ENCODE measurements around the gene ABCC1. TPM values are rescaled to one million over a fixed set of nuclear protein-coding genes. Genes with fewer than 3 reads are reported as not detected.

The ABCC1 gene
- total RNA-seq, 1 experiment from 2014 or later, result 56.4 TPM

GRCh38 chr16:16166085-16166484 is 216.7 kb downstream of the ABCC1 start:
- H2AFZ ChIP-seq (ENCODE audit: low read length), result no peak overlapping the region

More at GRCh38 chr16:16166085-16166484, 216.7 kb downstream of the ABCC1 start:
- no peak overlapping the region for H3K23ac ChIP-seq (ENCODE audit: insufficient read length, low read depth, low read length)
- H3K27me3 ChIP-seq (ENCODE audit: insufficient read depth, low read length), result no peaks in the 10 kb centered on the region
- no peak overlapping the region for H3K9ac ChIP-seq (ENCODE audit: extremely low read depth, insufficient read length, low read length)
- no peaks in the 10 kb centered on the region for H4K20me1 ChIP-seq (ENCODE audit: control insufficient read depth, insufficient read depth, insufficient read length)
- H3K23me2 ChIP-seq (ENCODE audit: insufficient read length, low read depth, low read length, poor library complexity, severe bottlenecking), result no peaks in the 10 kb centered on the region
- no peak overlapping the region for H3K27ac ChIP-seq (ENCODE audit: insufficient read length, low read depth, low read length)
- no peak overlapping the region for H3K56ac ChIP-seq (ENCODE audit: insufficient read length, low read depth, low read length)
- no peak overlapping the region for H2BK5ac ChIP-seq (ENCODE audit: insufficient read length, low read length)
- peaks cover under 1 to 3% of the 10 kb centered on the region in 2 experiments; a peak in 3 of 5 replicates for H3K9me3 Mint-ChIP-seq
- H3K4me1 Mint-ChIP-seq, result no peaks in the 10 kb centered on the region
- H3K14ac ChIP-seq (ENCODE audit: insufficient read depth, low read length), result no peak overlapping the region
- no peak overlapping the region for H3K18ac ChIP-seq (ENCODE audit: insufficient read length, low read depth, low read length)
- no peak overlapping the region for H3K27ac Mint-ChIP-seq
- peaks cover 9% of the 10 kb centered on the region for H3K27me3 Mint-ChIP-seq (ENCODE audit: low read depth)
- DNase-seq, result no peak
- no peak overlapping the region for H2AK5ac ChIP-seq (ENCODE audit: insufficient read length, low read length)
- H3K79me2 ChIP-seq (ENCODE audit: insufficient read depth, low read length), result no peaks in the 10 kb centered on the region
- no CpG with 5 or more reads among the region's 7 CpGs for WGBS (ENCODE audit: extremely low coverage, insufficient read length, low lambda C conversion rate)
- H3K79me1 ChIP-seq (ENCODE audit: insufficient read depth, low read depth, low read length, poor library complexity, severe bottlenecking), result no peaks in the 10 kb centered on the region
- no peak overlapping the region for H4K5ac ChIP-seq (ENCODE audit: insufficient read length, low read depth, low read length)
- H3K9me3 ChIP-seq (ENCODE audit: control insufficient read depth, low read depth, low read length), result no peaks in the 10 kb centered on the region
- H2BK120ac ChIP-seq (ENCODE audit: low read depth, low read length, poor library complexity, severe bottlenecking), result no peak overlapping the region
- H3K4ac ChIP-seq (ENCODE audit: low read depth, low read length), result no peak overlapping the region
- no peak overlapping the region for H4K8ac ChIP-seq (replicated peaks; ENCODE audit: insufficient read length, low read depth, low read length)
- TF ChIP-seq CTCF (conservative IDR thresholded peaks at IDR 0.05), result no peak
- H2BK20ac ChIP-seq (ENCODE audit: low read depth, low read length, poor library complexity, severe bottlenecking), result no peak overlapping the region
- H2BK15ac ChIP-seq (ENCODE audit: low read depth, low read length), result no peak overlapping the region
- H3K4me1 ChIP-seq (ENCODE audit: insufficient read depth, low read length), result no peaks in the 10 kb centered on the region
- no peak overlapping the region for H3K4me3 Mint-ChIP-seq
- H4K91ac ChIP-seq (ENCODE audit: insufficient read length, low read depth, low read length), result no peak overlapping the region
- H3K4me2 ChIP-seq (ENCODE audit: insufficient read depth, insufficient read length, low read length), result no peak overlapping the region
- peaks cover 0 to 2% (median 0%) of the 10 kb centered on the region in 3 experiments; a peak in 2 of 7 replicates for H3K36me3 Mint-ChIP-seq (ENCODE audit: insufficient read depth in 1 of 3, low read depth in 3 of 3)
- no peak overlapping the region for H2BK12ac ChIP-seq (ENCODE audit: insufficient read length, low read depth, low read length)
- no peak overlapping the region for H3T11ph ChIP-seq (ENCODE audit: low read length)
